Duodenal mucosa (tissue), 2 donors: Measurements from ENCODE around the gene TNFRSF8.

Source experiments
- H3K27ac ChIP-seq: one replicate; pipeline ENCODE4 v1.7.0; 2013; ENCODE audit warnings: low read depth, low read length
- H3K27me3 ChIP-seq, 2 donors: one replicate each; pipeline ENCODE4 v1.7.0; 2013; ENCODE audit warnings: low read length in 2 of 2, control low read depth in 1 of 2; ENCODE audit not compliant: insufficient read depth in 2 of 2, control insufficient read depth in 1 of 2
- H3K36me3 ChIP-seq, 2 donors: one replicate each; pipeline ENCODE4 v1.7.0; 2013; ENCODE audit warnings: low read length in 2 of 2, control low read depth in 1 of 2; ENCODE audit not compliant: insufficient read depth in 2 of 2, control insufficient read depth in 1 of 2
- H3K4me1 ChIP-seq, 2 donors: one replicate each; pipeline ENCODE4 v1.7.0; 2013; ENCODE audit warnings: low read length in 2 of 2, control low read depth in 1 of 2; ENCODE audit not compliant: insufficient read depth in 2 of 2, control insufficient read depth in 1 of 2
- H3K4me3 ChIP-seq, 2 donors: one replicate each; pipeline ENCODE4 v1.7.0; 2013; ENCODE audit warnings: low read length in 2 of 2, low read depth in 1 of 2
- H3K9ac ChIP-seq, 2 donors: one replicate each; pipeline ENCODE4 v1.7.0; 2013; ENCODE audit warnings: low read length in 2 of 2, low read depth in 1 of 2
- H3K9me3 ChIP-seq, 2 donors: one replicate each; pipeline ENCODE4 v1.7.0; 2013; ENCODE audit warnings: low read length in 2 of 2, control low read depth in 1 of 2; ENCODE audit not compliant: control insufficient read depth in 1 of 2

The TNFRSF8 gene

DNA sequence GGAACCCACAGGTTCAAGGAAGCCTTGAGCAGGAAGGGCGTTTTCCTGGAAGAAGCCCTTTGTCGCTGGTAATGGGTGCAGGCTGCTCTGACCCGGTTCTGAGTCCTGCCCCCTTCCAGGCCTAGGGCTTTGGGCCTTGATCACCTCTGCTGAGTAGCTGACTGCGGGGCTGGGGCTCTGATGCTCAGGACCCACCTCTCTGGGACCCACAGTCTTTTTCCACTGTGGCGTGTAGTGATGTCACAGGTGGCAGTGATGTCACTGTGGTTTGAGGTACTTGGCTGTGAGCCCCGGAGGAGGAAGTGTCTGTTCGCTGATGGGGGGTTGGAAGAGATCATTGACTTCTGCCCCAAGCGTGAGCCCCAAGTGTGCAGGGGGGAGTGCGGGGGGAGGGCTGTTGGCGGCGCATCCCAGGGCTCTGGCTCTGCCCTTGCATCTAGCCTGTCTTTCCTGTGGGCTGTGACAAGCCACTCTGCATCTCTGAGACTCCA, 110.6 kb downstream of the TNFRSF8 start:
- H3K9me3 ChIP-seq, result no peaks in the 10 kb centered on the region
- H3K4me3 ChIP-seq, result no peak overlapping the region
- H3K27ac ChIP-seq, result peak overlapping the region; percentile 61
- peaks cover 58 to 74% of the 10 kb centered on the region in 2 donors for H3K4me1 ChIP-seq
- H3K27me3 ChIP-seq, result no peaks in the 10 kb centered on the region
- peaks cover 0 to 6% of the 10 kb centered on the region in 2 donors for H3K36me3 ChIP-seq
- H3K9ac ChIP-seq, result peak overlapping the region in 1 of 2 donors; percentile 59

DNA sequence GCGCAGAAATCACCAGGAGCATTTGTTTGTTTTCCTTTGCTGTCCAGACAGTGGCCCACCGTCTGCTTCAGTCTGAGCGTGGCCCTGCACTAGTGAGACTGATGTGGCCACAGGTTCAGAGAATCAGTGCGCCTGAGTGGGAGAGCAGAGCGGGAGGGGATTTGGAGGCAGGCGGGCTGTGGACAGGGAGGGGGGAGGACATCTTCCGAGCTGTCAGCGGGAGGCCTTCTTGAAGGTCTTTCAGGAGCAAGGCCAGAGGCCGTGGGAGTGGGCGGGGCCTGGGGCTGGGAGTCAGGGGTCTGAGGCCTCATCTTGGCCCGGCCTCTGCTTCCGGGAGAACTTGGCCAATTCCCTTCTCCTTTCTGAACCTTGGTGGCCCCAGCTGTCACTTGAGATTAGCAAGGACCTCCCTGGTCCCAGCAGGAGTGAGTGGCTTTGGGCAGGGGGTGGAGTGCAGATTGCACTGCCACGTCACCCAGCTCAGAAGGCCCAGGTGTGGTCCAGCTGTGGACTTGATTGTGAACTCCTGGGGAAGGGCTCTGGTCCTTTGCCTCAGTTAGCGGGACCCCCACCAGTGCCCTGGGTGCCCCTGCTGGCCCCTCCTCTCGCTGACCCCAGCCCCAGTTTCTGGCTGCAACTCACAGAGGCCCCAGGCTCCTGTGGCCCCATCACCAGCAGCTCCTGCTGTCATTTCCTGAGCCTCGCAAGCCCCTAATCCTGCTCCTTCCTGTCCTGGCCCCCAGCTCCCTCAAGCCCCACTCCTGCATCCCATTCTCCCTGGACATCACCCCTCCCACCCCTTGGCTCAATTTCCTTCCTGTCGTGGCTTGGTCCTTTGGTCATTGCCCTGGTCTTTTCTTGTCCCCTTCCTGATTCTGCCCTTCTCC, 112.1 kb downstream of the TNFRSF8 start:
- peak overlapping the region; percentile 24 for H3K27ac ChIP-seq
- H3K27me3 ChIP-seq, result no peaks in the 10 kb centered on the region
- H3K4me1 ChIP-seq, result peaks cover 43 to 68% of the 10 kb centered on the region in 2 donors
- peak overlapping the region in 1 of 2 donors; percentile 12 for H3K9ac ChIP-seq
- no peaks in the 10 kb centered on the region for H3K9me3 ChIP-seq
- H3K36me3 ChIP-seq, result peaks cover 0 to 3% of the 10 kb centered on the region in 2 donors
- H3K4me3 ChIP-seq, result no peak overlapping the region

DNA sequence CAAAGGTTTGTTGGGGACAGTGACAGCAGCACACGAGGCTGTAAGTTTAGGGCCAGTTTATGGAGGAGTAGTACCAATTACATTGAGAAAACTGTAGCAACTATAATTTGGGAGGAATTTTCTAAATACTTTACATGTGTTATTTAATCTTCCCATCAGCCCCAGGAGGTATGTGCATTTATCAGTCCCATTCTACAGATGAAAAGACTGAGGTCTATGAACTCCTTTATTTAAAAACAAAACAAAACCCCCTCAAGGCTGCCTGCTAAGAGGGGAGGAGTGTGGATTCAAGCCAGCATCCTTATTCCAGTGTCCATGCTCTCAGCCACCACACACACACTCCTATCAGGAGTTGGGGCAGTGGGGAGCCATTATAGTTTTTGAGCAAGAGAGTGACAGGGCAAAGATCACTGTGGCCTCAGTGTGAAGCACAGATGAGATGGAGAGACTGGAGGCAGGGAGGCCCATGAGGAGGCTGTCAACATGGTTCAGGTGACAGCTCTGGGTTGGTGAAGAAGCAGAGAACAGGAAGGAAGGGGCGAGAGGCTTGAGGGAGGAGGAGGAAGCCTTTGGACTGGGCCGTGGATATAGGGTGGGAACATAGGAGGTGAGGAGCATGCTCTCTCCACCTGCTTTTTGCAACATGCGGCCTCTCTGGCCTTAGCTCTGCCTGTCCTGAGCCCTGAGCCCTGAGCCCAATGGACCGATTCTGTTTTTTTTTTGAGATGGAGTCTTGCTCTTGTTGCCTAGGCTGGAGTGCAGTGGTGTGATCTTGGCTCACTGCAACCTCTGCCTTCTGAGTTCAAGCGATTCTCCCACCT, 113.4 kb downstream of the TNFRSF8 start:
- Histone ChIP-seq H3K27ac (no peak overlapping the region), H3K9me3 (no peaks in the 10 kb centered on the region), H3K4me1 (peaks cover 41 to 62% of the 10 kb centered on the region in 2 donors), H3K4me3 (no peak overlapping the region), H3K27me3 (no peaks in the 10 kb centered on the region), H3K36me3 (no peaks in the 10 kb centered on the region), H3K9ac (peak overlapping the region in 1 of 2 donors; percentile 12)

DNA sequence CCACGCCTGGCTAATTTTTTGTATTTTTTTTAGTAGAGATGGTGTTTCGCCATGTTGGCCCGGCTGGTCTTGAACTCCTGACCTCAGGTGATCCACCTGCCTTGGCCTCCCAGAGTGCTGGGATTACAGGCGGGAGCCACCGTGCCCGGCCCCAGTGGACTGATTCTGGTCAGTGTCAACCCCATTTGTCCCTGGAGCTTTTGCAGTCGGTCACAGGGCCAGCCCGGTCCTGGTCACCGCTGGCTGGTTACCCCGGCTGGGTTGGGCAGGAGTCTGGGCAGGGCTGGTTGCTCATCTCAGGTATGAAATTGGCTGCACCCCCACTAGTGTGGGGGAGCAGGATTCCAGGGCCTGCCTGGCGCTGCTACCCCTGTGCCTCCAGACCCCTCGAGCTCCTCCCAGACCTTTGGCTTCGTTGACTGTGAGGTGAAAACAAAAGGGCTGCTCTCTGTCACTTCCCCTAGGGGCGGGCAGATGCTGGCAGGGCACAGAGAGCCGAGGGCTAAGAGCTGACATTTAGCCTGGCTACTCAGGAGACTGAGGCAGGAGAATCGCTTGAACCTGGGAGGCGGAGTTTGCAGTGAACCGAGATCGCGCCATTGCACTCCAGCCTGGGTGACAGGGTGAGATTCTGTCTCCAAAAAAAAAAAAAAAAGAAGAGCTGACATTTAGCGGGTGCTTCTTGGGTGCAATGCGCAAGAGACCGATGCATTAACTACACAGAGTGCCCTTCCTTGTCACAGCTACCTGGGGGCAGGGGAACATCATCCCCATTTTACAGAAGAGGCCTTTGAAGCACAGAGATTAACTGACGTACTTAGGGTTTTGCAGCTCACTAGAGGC, 114.3 kb downstream of the TNFRSF8 start:
- H3K27ac ChIP-seq, result no peak overlapping the region

DNA sequence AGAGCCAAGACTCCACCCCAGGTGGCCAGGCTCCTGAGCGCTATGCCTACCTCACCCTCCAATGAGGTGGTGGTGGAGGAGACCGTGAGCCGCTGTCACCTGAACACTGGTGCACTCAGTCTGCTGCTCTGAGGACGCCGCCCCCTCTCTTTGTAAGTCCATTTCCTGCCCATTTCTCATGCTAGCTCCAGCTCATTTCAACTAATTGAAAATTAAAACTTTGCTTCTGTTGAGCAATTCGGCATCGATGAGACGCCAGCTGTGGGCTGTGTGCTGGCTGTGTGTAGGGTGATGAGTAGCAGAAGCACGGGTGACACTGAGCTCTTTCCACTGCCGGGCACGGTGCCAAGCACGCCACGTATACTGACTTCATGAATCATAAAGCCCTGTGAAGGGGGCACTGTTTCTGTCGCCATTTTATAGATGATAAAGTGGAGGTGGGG, 114.9 kb downstream of the TNFRSF8 start:
- H3K4me3 ChIP-seq, result peak overlapping the region; percentile 9 to 16
- H3K27me3 ChIP-seq, result no peaks in the 10 kb centered on the region
- H3K9ac ChIP-seq, result no peak overlapping the region
- peaks cover 30 to 50% of the 10 kb centered on the region in 2 donors for H3K4me1 ChIP-seq
- no peaks in the 10 kb centered on the region for H3K36me3 ChIP-seq
- H3K27ac ChIP-seq, result peak overlapping the region; percentile 51
- H3K9me3 ChIP-seq, result no peaks in the 10 kb centered on the region

More for the DNA sequence above, 114.3 kb downstream of the TNFRSF8 start:
- Histone ChIP-seq H3K9ac (no peak overlapping the region), H3K36me3 (no peaks in the 10 kb centered on the region), H3K27me3 (no peaks in the 10 kb centered on the region), H3K4me3 (peak overlapping the region; percentile 9 to 16), H3K9me3 (no peaks in the 10 kb centered on the region), H3K4me1 (peaks cover 36 to 55% of the 10 kb centered on the region in 2 donors)

DNA sequence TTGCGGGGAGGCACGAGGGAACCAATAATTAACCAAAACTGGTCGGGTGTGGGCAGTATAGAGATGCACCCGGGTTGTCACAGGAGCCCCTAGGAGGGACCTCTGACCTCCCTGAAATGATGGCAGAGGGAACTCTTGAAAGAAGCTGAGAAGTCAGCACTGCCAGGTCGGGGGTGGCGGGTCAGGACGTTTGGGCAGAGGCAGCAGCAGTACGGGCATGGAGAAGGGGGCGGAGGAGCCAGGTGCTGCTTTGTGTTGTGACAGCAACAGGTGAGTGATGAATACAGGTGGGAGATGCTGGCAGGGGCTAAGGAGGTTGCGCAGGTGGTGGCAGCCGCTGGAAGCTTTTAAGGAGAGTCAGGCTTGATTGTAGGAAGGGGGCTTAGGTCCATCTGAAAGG, 115.4 kb downstream of the TNFRSF8 start:
- H3K36me3 ChIP-seq, result no peaks in the 10 kb centered on the region
- H3K4me3 ChIP-seq, result no peak overlapping the region
- no peak overlapping the region for H3K9ac ChIP-seq
- no peaks in the 10 kb centered on the region for H3K27me3 ChIP-seq
- H3K27ac ChIP-seq, result peak overlapping the region; percentile 51
- peaks cover 25 to 46% of the 10 kb centered on the region in 2 donors for H3K4me1 ChIP-seq
- no peaks in the 10 kb centered on the region for H3K9me3 ChIP-seq

DNA sequence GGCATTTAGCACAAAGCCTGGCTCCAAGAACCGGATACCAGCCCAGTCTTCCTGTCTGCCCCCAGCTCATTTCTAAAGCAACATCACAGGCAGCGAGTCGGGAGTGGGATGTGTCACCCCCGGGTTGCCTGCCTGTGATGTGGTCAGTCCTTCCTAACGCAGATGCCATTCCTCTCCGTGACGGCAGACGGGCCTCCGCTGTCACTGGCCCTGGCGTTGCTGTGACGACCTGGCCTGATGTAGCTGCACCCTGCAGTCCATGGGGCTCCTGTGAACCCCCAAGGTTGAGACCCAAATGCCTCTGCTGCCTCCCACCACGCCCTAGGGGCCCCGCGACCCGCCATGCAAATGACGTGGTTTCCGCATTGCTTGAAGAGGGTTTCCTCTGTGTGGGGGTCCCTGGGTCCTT, 116.0 kb downstream of the TNFRSF8 start:
- Histone ChIP-seq H3K4me3 (no peak overlapping the region), H3K27ac (no peak overlapping the region), H3K27me3 (no peaks in the 10 kb centered on the region), H3K9ac (no peak overlapping the region), H3K9me3 (no peaks in the 10 kb centered on the region), H3K36me3 (no peaks in the 10 kb centered on the region), H3K4me1 (peaks cover 30 to 41% of the 10 kb centered on the region in 2 donors)

DNA sequence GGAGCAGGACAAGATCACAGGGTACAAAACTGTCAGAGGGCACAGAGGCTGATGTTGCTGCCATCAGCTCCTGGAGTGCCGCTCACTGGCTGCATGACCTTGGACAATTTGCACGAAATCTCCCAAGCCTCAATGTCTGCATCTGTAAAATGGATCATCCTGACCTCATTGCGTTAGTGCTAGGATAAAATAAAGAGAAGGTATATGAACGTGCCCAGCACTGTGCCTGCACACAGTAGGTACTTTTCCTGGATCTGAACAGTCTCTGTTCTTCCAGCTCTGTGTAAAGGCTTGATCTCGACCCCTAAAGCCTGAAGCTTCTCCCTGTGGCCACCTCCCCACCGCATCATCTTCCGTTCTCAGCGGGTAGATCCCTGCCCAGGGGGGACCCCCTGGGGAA, 116.6 kb downstream of the TNFRSF8 start:
- no peaks in the 10 kb centered on the region for H3K27me3 ChIP-seq
- no peaks in the 10 kb centered on the region for H3K36me3 ChIP-seq

DNA sequence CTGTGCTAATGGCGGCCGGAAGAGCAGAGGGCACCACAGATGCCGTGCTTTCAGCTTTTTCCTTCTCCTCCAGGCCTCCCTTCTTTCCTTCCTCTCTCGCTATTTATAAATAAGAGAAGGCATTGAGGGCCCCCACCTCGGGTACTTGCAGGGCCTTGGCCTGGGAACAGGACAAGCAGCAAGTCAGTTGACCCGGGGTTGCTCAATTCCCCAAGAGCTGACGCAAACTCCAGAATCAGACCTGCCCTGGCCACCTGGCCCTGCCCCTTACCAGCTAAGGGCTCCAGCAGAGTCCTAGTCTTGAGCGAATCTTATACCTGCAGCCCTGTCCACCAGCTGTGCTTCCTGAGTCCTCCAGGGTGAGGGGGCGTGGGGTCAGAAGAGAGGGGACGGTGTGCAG, 117.2 kb downstream of the TNFRSF8 start:
- no peak overlapping the region for H3K9ac ChIP-seq
- no peaks in the 10 kb centered on the region for H3K36me3 ChIP-seq

More for the DNA sequence above, 116.6 kb downstream of the TNFRSF8 start:
- H3K9ac ChIP-seq, result no peak overlapping the region
- no peak overlapping the region for H3K27ac ChIP-seq
- H3K4me3 ChIP-seq, result no peak overlapping the region
- no peaks in the 10 kb centered on the region for H3K9me3 ChIP-seq
- peaks cover 30 to 41% of the 10 kb centered on the region in 2 donors for H3K4me1 ChIP-seq

More for the DNA sequence above, 117.2 kb downstream of the TNFRSF8 start:
- no peaks in the 10 kb centered on the region for H3K27me3 ChIP-seq
- no peak overlapping the region for H3K4me3 ChIP-seq
- H3K9me3 ChIP-seq, result no peaks in the 10 kb centered on the region
- H3K4me1 ChIP-seq, result peaks cover 30 to 41% of the 10 kb centered on the region in 2 donors
- H3K27ac ChIP-seq, result no peak overlapping the region
